Ecto neural progenitor cell (in vitro differentiated cells): ENCODE results near the gene STXBP5L.
"Not testable (repeated sequence)": the region's sequence is repeated elsewhere in the genome, so short reads cannot be mapped to it uniquely, and the experiment has no call there.

Experiments used
- DNase-seq: peaks from one replicate; pipeline ENCODE4 v3.0.0-alpha.2; 2018; ENCODE audit warnings: low spot score

Gene STXBP5L

GRCh38 chr3:120908030-120908794 is at the start of gene STXBP5L:
STXBP5L (plus strand) TSS chr3:120908205; CDS start chr3:120909579, 1,374 bp downstream.
- DNase-seq = peak; percentile 99

GRCh38 chr3:120858521-120858920 is 49.5 kb upstream of the STXBP5L start:
- DNase-seq = no peak

- DNase-seq = no peak
These were observed 43.5 kb upstream of the STXBP5L start for GRCh38 chr3:120864541-120864940.

GRCh38 chr3:120875507-120875906 is 32.5 kb upstream of the STXBP5L start:
- DNase-seq = no peak

- DNase-seq = no peak
These were observed 32.0 kb upstream of the STXBP5L start for GRCh38 chr3:120875989-120876388.

GRCh38 chr3:120879411-120879810 is 28.6 kb upstream of the STXBP5L start:
- no peak for DNase-seq

GRCh38 chr3:120892921-120893320 is 15.1 kb upstream of the STXBP5L start:
- DNase-seq = no peak

- no peak for DNase-seq
These were observed 13.5 kb upstream of the STXBP5L start for GRCh38 chr3:120894316-120895057.

- DNase-seq = not testable (repeated sequence)
These were observed 6.3 kb upstream of the STXBP5L start for GRCh38 chr3:120901716-120902115.

GRCh38 chr3:120903221-120903620 is 4.8 kb upstream of the STXBP5L start:
- DNase-seq = no peak

GRCh38 chr3:120907659-120908029 is 361 bp upstream of the STXBP5L start:
- DNase-seq = no peak

GRCh38 chr3:120908795-120909601 is 993 bp downstream of the STXBP5L start:
- DNase-seq = no peak

- DNase-seq = no peak
These were observed 1.5 kb downstream of the STXBP5L start for GRCh38 chr3:120909602-120909878.

GRCh38 chr3:120926146-120926545 is 18.1 kb downstream of the STXBP5L start:
- no peak for DNase-seq

GRCh38 chr3:120928991-120929390 is 21.0 kb downstream of the STXBP5L start:
- DNase-seq = no peak

GRCh38 chr3:120931593-120931992 is 23.6 kb downstream of the STXBP5L start:
- no peak for DNase-seq

- DNase-seq = no peak
These were observed 48.1 kb downstream of the STXBP5L start for GRCh38 chr3:120956143-120956542.

- no peak for DNase-seq
These were observed 74.8 kb downstream of the STXBP5L start for GRCh38 chr3:120982608-120983320.

- DNase-seq = no peak
These were observed 75.3 kb downstream of the STXBP5L start for GRCh38 chr3:120983321-120983665.

- DNase-seq = no peak
These were observed 75.8 kb downstream of the STXBP5L start for GRCh38 chr3:120983841-120984240.

GRCh38 chr3:120985242-120985641 is 77.2 kb downstream of the STXBP5L start:
- DNase-seq = no peak

- no peak for DNase-seq
These were observed 81.0 kb downstream of the STXBP5L start for GRCh38 chr3:120988994-120989393.
